Measurements from ENCODE around the gene TAF3. TPM values are rescaled to one million over a fixed set of nuclear protein-coding genes. Genes with fewer than 3 reads are reported as not detected.
A peak's percentile ranks its signal among the peaks of the same experiment; 100 is the strongest.

Gene TAF3
- total and polyA plus RNA-seq, 11 donors: 5.7 to 14.0 (median 10.3) TPM

GRCh38 chr10:8055420-8056349, 237.4 kb downstream of the TAF3 start:
- ATAC-seq: no peak
- peak overlapping the region; percentile 37 to 75 (median 59) for H3K4me3 ChIP-seq
- no peaks in the 10 kb centered on the region for H3K9me3 ChIP-seq
- intact Hi-C loops (cut with DNase I): loop anchor here in 5 of 10 donors (10.0 kb wide), 4 partner anchors 219 to 419 kb away; no protein-coding TSS in a partner anchor
- peaks cover 26 to 94% (median 78%) of the 10 kb centered on the region in 9 donors for H3K27me3 ChIP-seq
- 12 to 18% (median 14%) methylated on average over 33 to 85 of the region's 85 CpGs for WGBS, 4 donors
- no peak for DNase-seq
- H3K36me3 ChIP-seq: no peaks in the 10 kb centered on the region
- H3K27ac ChIP-seq: peak overlapping the region in 11 of 12 donors; percentile 29 to 86 (median 68)
- TF ChIP-seq CTCF (IDR thresholded peaks at IDR 0.05): no peak
- TF ChIP-seq POLR2A (IDR thresholded peaks at IDR 0.05): no peak
- H3K4me1 ChIP-seq: peaks cover 0 to 70% (median 30%) of the 10 kb centered on the region in 12 donors

GRCh38 chr10:8056378-8056777, 238.1 kb downstream of the TAF3 start:
- TF ChIP-seq CTCF (IDR thresholded peaks at IDR 0.05): no peak
- TF ChIP-seq POLR2A (IDR thresholded peaks at IDR 0.05): no peak
- H3K27me3 ChIP-seq: peaks cover 21 to 94% (median 71%) of the 10 kb centered on the region in 9 donors

GRCh38 chr10:8056871-8057331, 238.6 kb downstream of the TAF3 start:
- Histone ChIP-seq H3K27ac (peak overlapping the region in 11 of 12 donors; percentile 29 to 86 (median 68)), H3K4me3 (peak overlapping the region in 11 of 12 donors; percentile 43 to 75 (median 59)), H3K27me3 (peaks cover 16 to 94% (median 66%) of the 10 kb centered on the region in 9 donors), H3K4me1 (peaks cover 0 to 63% (median 18%) of the 10 kb centered on the region in 12 donors), H3K36me3 (no peaks in the 10 kb centered on the region), H3K9me3 (no peaks in the 10 kb centered on the region)
- WGBS, 4 donors: 17 to 44% (median 30%) methylated on average over 13 of the region's 13 CpGs
- intact Hi-C loops (cut with DNase I): loop anchor here in 5 of 10 donors (10.0 kb wide), 4 partner anchors 218 to 418 kb away; no protein-coding TSS in a partner anchor
- TF ChIP-seq POLR2A (IDR thresholded peaks at IDR 0.05): no peak
- no peak for TF ChIP-seq CTCF (IDR thresholded peaks at IDR 0.05)
- DNase-seq (no peak), ATAC-seq (peak in 1 of 4 donors; percentile 6)

More at GRCh38 chr10:8056378-8056777, 238.1 kb downstream of the TAF3 start:
- Histone ChIP-seq H3K27ac (peak overlapping the region in 11 of 12 donors; percentile 29 to 86 (median 68)), H3K9me3 (no peaks in the 10 kb centered on the region), H3K36me3 (no peaks in the 10 kb centered on the region), H3K4me3 (peak overlapping the region; percentile 37 to 75 (median 59)), H3K4me1 (peaks cover 0 to 63% (median 23%) of the 10 kb centered on the region in 12 donors)
- ATAC-seq (no peak), DNase-seq (no peak)
- intact Hi-C loops (cut with DNase I): loop anchor here in 5 of 10 donors (10.0 kb wide), 4 partner anchors 218 to 418 kb away; no protein-coding TSS in a partner anchor
- 34 to 52% (median 43%) methylated on average over 6 of the region's 6 CpGs for WGBS, 4 donors
